Mesothelial cell of epicardium (in vitro differentiated cells): ENCODE data around the gene DPP7. TPM values are rescaled to one million over a fixed set of nuclear protein-coding genes. Genes with fewer than 3 reads are reported as not detected.
"Not testable (repeated sequence)": the region's sequence is repeated elsewhere in the genome, so short reads cannot be mapped to it uniquely, and the experiment has no call there.

Source experiments
- DNase-seq, 2 experiments: peaks; one replicate each; pipeline ENCODE4 v3.0.0; 2021; ENCODE audit warnings: low spot score in 2 of 2; ENCODE audit not compliant: unreplicated experiment in 2 of 2
- H3K27ac Mint-ChIP-seq: 2 replicates; pipeline ENCODE4 v1.8.0; 2021; ENCODE audit warnings: mixed read lengths
- H3K27me3 Mint-ChIP-seq: 2 replicates; pipeline ENCODE4 v1.8.0; 2021; ENCODE audit warnings: low read depth, mixed read lengths
- H3K36me3 Mint-ChIP-seq: 2 replicates; pipeline ENCODE4 v1.8.0; 2021; ENCODE audit warnings: mixed read lengths
- H3K4me1 Mint-ChIP-seq: 2 replicates; pipeline ENCODE4 v1.8.0; 2021; ENCODE audit warnings: mixed read lengths
- H3K4me3 Mint-ChIP-seq: 2 replicates; pipeline ENCODE4 v1.8.0; 2021; ENCODE audit warnings: mild to moderate bottlenecking, moderate library complexity, mixed read lengths
- H3K9me3 Mint-ChIP-seq: 2 replicates; pipeline ENCODE4 v1.8.0; 2021; ENCODE audit warnings: mixed read lengths
- CTCF ChIP-seq: fragments of 200-600 bp; sonication (generic); IDR thresholded peaks from one replicate; pipeline ENCODE4 v1.5.0; 2021; ENCODE audit warnings: antibody characterized with exemption; ENCODE audit not compliant: unreplicated experiment
- total RNA-seq: library from RNA; stranded (reverse); gene quantifications from 3 replicates; pipeline ENCODE4 v1.2.1, GENCODE V29; 2021

Gene DPP7
- total RNA-seq, 1 donor from 2014 or later = 149 TPM

- H3K27me3 Mint-ChIP-seq = peaks cover 20% of the 10 kb centered on the region
- H3K9me3 Mint-ChIP-seq = no peaks in the 10 kb centered on the region
- H3K4me1 Mint-ChIP-seq = peaks cover 21% of the 10 kb centered on the region
- no peak for TF ChIP-seq CTCF
- H3K27ac Mint-ChIP-seq = peak overlapping the region; percentile 69
- DNase-seq = peak; percentile 76 to 88
- H3K4me3 Mint-ChIP-seq = peak overlapping the region; percentile 83
- H3K36me3 Mint-ChIP-seq = peaks cover 2% of the 10 kb centered on the region
These were observed 15.1 kb upstream of the DPP7 start for GRCh38 chr9:137129456-137130175.

- H3K27me3 Mint-ChIP-seq = peaks cover 15% of the 10 kb centered on the region
- H3K4me3 Mint-ChIP-seq = peak overlapping the region; percentile 83
- no peak for DNase-seq
- H3K4me1 Mint-ChIP-seq = peaks cover 21% of the 10 kb centered on the region
- H3K9me3 Mint-ChIP-seq = no peaks in the 10 kb centered on the region
- peaks cover 2% of the 10 kb centered on the region for H3K36me3 Mint-ChIP-seq
- no peak for TF ChIP-seq CTCF
- peak overlapping the region; percentile 85 for H3K27ac Mint-ChIP-seq
These were observed 14.4 kb upstream of the DPP7 start for GRCh38 chr9:137128862-137129455.

- no peak for TF ChIP-seq CTCF
- Mint-ChIP-seq H3K36me3 (peaks cover 2% of the 10 kb centered on the region), H3K4me3 (peak overlapping the region; percentile 83), H3K9me3 (no peaks in the 10 kb centered on the region), H3K27ac (peak overlapping the region; percentile 85), H3K4me1 (peaks cover 21% of the 10 kb centered on the region), H3K27me3 (peaks cover 12% of the 10 kb centered on the region)
- no peak for DNase-seq
These were observed 13.8 kb upstream of the DPP7 start for GRCh38 chr9:137128158-137128861.

- H3K36me3 Mint-ChIP-seq = peaks cover 2% of the 10 kb centered on the region
- H3K27me3 Mint-ChIP-seq = peaks cover 5% of the 10 kb centered on the region
- DNase-seq = no peak
- no peak for TF ChIP-seq CTCF
- no peaks in the 10 kb centered on the region for H3K9me3 Mint-ChIP-seq
- peak overlapping the region; percentile 83 for H3K4me3 Mint-ChIP-seq
- peak overlapping the region; percentile 19 for H3K27ac Mint-ChIP-seq
- H3K4me1 Mint-ChIP-seq = peaks cover 21% of the 10 kb centered on the region
These were observed 13.0 kb upstream of the DPP7 start for GRCh38 chr9:137127301-137128157.

GRCh38 chr9:137126786-137127185, 12.3 kb upstream of the DPP7 start:
- TF ChIP-seq CTCF = no peak
- peaks cover 2% of the 10 kb centered on the region for H3K36me3 Mint-ChIP-seq
- H3K27me3 Mint-ChIP-seq = peaks cover 3% of the 10 kb centered on the region
- DNase-seq = no peak
- peak overlapping the region; percentile 19 for H3K27ac Mint-ChIP-seq
- no peak overlapping the region for H3K4me3 Mint-ChIP-seq
- H3K4me1 Mint-ChIP-seq = peaks cover 23% of the 10 kb centered on the region
- no peaks in the 10 kb centered on the region for H3K9me3 Mint-ChIP-seq

- not testable (repeated sequence) for DNase-seq, H3K36me3 Mint-ChIP-seq, H3K9me3 Mint-ChIP-seq, H3K4me3 Mint-ChIP-seq, H3K27ac Mint-ChIP-seq, H3K27me3 Mint-ChIP-seq
- H3K4me1 Mint-ChIP-seq = peaks cover 23% of the 10 kb centered on the region
These were observed 9.5 kb upstream of the DPP7 start for GRCh38 chr9:137123952-137124462.
